GM21360 (cell line): ENCODE data around the gene SLC38A4.
"Not testable (repeated sequence)": the region's sequence is repeated elsewhere in the genome, so short reads cannot be mapped to it uniquely, and the experiment has no call there.

ENCODE experiments used
- ATAC-seq: cut with Tn5 transposase; IDR thresholded peaks from one replicate; pipeline ENCODE4 v1.9.1; 2021; ENCODE audit warnings: mild to moderate bottlenecking, moderate library complexity; ENCODE audit not compliant: unreplicated experiment

Gene SLC38A4, protein sequence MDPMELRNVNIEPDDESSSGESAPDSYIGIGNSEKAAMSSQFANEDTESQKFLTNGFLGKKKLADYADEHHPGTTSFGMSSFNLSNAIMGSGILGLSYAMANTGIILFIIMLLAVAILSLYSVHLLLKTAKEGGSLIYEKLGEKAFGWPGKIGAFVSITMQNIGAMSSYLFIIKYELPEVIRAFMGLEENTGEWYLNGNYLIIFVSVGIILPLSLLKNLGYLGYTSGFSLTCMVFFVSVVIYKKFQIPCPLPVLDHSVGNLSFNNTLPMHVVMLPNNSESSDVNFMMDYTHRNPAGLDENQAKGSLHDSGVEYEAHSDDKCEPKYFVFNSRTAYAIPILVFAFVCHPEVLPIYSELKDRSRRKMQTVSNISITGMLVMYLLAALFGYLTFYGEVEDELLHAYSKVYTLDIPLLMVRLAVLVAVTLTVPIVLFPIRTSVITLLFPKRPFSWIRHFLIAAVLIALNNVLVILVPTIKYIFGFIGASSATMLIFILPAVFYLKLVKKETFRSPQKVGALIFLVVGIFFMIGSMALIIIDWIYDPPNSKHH

GRCh38 chr12:46825591-46826414 lies at the start of gene SLC38A4:
Gene SLC38A4 (minus strand): TSS chr12:46825997. CDS start chr12:46793071, 32,926 bp downstream.
- ATAC-seq = no peak

GRCh38 chr12:46875095-46875494 lies 49.3 kb upstream of the SLC38A4 start:
- no peak for ATAC-seq

DNA sequence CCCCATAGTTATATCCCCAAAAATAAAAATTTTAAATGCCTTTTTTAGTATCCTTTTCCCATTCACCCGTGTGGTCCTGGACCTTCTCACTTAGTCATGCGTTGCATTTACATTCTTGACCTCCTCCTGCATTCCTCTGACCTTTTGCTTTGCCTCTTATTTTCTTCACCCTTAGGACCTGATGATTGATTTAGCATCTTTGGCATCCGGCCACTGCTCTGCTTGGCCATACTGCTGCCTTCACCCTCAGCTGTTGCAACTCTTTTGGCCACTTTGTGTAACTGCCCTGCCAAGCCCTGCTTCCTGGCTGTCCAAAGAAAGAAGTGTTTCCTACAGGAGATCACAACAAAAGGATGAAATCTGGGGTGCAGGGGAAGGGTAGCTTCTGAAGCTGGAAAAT lies 48.8 kb upstream of the SLC38A4 start:
- ATAC-seq = no peak

GRCh38 chr12:46872135-46872534 lies 46.3 kb upstream of the SLC38A4 start:
- no peak for ATAC-seq

DNA sequence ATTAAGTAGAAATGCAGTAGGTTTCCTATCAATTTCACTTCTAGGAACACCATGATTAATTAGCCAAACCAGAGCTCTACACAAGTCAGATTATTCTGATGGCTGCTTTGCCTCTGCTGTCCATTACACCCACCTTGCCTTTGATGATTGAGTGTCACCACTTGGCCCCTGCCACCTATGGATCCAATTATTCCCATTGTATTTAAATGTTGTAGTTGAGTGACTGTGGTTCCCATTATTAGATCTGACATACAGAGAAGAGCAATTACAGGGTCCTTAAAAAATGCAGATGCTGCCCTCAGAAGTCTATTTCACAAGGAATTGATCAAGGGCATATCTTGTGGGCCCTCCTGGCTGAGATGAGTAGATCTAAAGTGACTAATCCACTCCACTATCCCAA lies 39.5 kb upstream of the SLC38A4 start:
- no peak for ATAC-seq

DNA sequence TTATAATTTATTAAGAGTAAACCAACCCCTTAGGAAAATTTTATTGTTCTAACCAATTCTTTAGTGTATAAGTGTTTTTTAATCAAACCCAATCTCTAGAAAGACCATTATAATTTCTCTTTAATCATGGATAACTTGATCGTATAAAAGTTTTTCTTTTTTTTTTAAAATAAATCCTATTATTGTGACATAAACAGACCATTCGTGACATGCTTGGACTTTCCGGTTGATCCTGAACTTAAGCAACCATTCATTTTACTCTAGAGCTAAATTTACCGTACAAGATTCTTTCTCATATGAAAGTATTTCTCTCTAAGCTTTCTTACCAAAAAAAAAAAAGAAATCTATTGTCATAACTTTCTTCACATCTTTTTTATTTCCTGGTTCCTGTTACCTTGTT lies 32.6 kb upstream of the SLC38A4 start:
- no peak for ATAC-seq

GRCh38 chr12:46857486-46857885 lies 31.7 kb upstream of the SLC38A4 start:
- ATAC-seq = no peak

GRCh38 chr12:46855760-46856159 lies 30.0 kb upstream of the SLC38A4 start:
- no peak for ATAC-seq

- ATAC-seq = not testable (repeated sequence)
These were observed 28.4 kb upstream of the SLC38A4 start for GRCh38 chr12:46854188-46854587.

- not testable (repeated sequence) for ATAC-seq
These were observed 23.0 kb upstream of the SLC38A4 start for GRCh38 chr12:46848792-46849191.

DNA sequence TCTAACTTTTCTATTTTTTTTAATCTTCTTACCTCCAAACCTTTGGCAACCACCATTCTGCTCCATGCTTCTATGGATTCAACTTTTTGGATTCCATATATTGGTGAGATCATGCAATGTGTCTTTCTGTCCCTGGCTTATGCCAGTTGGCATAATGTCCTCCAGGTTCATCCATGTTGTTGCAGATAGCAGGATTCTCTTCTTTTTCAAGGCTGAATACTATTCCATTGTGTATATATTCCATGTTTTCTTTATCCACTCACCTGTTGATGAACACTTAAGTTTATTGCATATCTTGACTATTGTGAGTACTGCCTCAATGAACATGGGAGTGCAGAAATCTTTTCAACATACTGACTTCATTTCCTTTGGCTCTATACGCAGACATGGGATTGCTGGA lies 21.2 kb upstream of the SLC38A4 start:
- no peak for ATAC-seq

DNA sequence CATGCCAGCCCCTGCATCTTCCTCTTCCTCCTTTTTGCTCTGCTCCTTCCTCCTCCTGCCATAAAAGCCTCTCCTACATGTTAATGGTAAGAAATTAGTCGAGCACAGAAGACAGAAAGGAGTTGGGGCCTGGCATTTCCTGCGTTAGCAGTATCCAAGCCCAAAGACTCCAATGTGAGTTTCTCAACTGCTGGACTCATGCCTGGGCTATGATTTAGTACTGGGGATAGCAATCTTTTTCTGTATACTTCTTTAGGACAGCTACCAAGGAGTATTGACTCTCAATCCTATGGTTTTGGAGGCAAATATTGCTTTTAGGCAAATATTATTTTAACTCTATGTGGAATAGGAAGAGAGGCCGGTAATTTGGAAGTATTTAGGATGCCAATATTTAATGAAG lies 18.0 kb upstream of the SLC38A4 start:
- no peak for ATAC-seq

GRCh38 chr12:46841891-46842290 lies 16.1 kb upstream of the SLC38A4 start:
- ATAC-seq = no peak

DNA sequence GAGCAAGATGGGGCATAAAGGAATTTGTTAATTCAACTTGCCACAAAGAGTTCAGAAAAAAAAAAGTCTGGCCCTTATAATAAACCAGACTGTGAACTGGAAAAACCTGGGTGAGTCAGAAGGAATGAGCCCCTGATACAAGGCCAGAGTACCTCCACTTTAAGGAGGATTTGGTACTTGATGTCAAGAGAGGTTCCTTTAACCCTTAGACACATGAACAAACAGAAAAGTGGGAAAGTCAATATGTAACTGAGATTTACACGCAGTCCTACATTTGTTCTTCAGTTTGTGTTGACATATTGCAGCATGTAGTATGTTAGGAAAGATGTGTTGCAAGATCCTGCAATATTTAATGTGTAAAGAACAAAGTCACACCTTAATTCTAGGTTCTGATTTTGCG lies 14.2 kb upstream of the SLC38A4 start:
- no peak for ATAC-seq

DNA sequence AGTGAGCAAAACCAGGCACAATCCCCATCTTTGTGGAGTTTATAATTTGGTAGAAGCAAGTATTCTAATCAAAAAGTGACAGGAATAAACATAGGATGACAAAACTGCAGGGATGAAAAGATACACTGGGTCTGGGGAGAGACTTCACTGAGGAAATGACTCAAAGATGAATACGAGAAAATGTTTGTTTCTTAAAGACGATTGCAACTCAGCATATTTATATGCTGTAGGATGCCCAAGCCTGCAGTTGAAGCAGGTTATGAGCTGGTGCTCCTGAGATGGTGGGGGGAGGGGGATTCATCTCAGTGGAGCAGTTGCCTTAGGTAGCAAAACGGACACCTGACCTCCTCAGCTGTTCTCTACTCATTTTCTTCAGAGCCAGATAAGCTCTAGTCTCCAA lies 13.4 kb upstream of the SLC38A4 start:
- no peak for ATAC-seq

GRCh38 chr12:46835785-46836184 lies 10.0 kb upstream of the SLC38A4 start:
- ATAC-seq = no peak

DNA sequence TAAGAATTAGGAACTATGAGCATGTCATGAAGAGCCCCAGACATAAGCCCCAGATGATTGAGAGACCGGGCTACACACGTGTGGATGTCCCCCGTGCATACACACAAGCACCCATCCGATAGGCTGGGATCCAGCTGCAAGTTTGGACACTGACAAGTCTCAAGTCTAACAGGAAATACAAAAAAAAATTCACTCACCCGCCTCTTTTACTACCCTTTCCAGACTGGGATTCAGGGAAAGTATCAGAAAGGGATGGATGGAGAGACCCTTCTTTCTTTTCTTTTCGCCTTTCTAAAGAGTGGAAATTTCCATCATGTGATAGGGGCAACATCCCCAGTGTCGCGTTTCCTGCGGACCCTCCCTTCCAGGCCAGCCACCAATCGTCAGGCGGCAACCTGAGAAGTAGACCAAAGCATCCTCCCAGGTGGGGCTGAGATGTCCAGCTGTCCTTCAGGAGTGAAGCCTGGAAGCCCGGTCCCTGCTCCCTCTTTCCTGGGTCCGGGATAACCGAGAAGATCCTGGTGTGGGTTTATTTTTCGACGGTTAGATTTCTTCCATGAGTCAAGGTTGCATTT lies 6.4 kb upstream of the SLC38A4 start:
- no peak for ATAC-seq

DNA sequence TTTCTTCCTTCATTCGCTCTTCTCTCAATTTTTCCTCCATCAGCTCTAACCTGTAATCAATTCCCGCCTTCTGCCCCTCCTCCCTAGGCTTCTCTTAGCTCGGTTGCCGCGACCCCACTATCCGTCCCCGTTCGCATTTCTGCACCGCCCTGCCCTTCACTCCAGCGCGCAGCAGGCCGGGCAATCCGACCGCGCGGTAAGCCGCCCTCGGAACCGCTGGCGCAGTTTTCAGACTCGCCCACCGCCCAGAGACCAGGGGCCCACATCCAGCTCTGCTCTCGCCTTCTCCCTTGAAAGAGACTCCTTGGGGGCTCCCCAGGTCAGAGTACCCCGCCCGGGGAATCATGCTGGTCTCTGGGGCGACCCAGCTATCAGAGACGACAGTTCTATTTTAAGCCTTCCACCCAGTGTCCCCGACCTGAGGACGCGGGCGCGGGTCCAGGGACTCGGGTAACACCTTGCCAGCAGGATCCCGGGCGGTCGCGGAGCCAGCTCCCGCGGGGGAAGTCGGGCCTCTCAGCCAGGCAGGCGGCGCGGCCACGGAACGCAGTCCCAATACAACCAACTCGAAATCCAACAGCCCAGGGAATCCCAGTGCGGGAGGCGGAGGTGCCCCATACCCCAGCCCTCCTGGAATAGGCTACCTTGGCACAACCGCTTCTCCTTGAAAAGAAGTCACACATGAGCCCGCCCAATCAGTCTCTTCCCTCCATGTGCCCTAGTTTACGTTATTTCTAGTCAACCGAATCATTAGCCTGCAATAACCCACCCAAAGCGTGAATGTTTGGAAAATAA lies 5.7 kb upstream of the SLC38A4 start:
- no peak for ATAC-seq

DNA sequence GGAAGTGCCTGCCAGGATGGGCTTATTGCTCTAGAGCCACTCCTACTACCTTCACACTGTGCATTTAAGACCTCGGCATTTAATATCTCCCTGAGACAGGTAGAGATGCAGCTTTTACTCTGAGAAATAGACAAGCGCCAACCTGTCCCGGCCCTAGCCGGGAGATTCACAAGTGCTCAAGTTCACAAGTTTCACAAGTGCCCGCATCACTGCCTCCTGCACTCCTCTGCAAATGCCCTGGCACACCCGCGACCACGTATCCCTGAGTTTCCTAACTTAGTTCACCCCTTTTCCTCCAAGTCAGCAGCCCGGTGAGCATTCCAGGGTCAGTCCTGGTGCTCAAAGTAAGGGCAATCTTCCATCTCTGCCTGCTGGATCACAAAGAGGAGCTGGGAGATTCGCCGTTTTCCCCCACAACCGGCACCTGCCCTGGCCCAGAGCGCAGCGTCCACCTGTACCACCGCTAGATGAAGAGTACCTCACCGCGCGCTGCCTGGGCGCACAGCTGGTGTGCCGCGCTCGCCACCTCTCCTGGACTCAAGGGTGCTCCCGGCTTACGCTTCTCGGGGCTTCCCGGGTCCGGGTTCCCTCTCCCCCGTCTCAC lies 5.0 kb upstream of the SLC38A4 start:
- ATAC-seq = no peak

- no peak for ATAC-seq
These were observed 1.1 kb downstream of the SLC38A4 start for GRCh38 chr12:46824709-46825108.
